Liver (tissue), 9 donors: Measurements from ENCODE around the gene MYO5A. TPM values are rescaled to one million over a fixed set of nuclear protein-coding genes. Genes with fewer than 3 reads are reported as not detected.

ENCODE experiments used
- DNase-seq: peaks from one replicate; pipeline ENCODE4 v3.0.0-alpha.2; 2017; ENCODE audit warnings: low spot score
- H3K27ac ChIP-seq, 2 donors: one replicate each; pipeline ENCODE4 v1.7.0; 2013; ENCODE audit warnings: inconsistent platforms in 2 of 2, low read length in 2 of 2, control low read depth in 1 of 2, low read depth in 1 of 2, mild to moderate bottlenecking in 1 of 2
- H3K27me3 ChIP-seq, 4 donors: one replicate each; pipeline versions ENCODE4 v1.6.1 to v1.7.0; 2013; ENCODE audit warnings: low read length in 3 of 4, inconsistent platforms in 1 of 4, mild to moderate bottlenecking in 1 of 4, moderate library complexity in 1 of 4; ENCODE audit not compliant: control insufficient read depth in 4 of 4, insufficient read depth in 4 of 4
- H3K36me3 ChIP-seq, 4 donors: one replicate each; pipeline versions ENCODE4 v1.6.1 to v1.7.0; 2013; ENCODE audit warnings: low read length in 3 of 4, mild to moderate bottlenecking in 3 of 4, low read depth in 1 of 4, moderate library complexity in 1 of 4; ENCODE audit not compliant: control insufficient read depth in 4 of 4, insufficient read depth in 3 of 4
- H3K4me1 ChIP-seq, 4 donors: one replicate each; pipeline versions ENCODE4 v1.6.1 to v1.7.0; 2013; ENCODE audit warnings: low read length in 3 of 4, mild to moderate bottlenecking in 3 of 4, moderate library complexity in 1 of 4; ENCODE audit not compliant: control insufficient read depth in 4 of 4, insufficient read depth in 4 of 4
- H3K4me3 ChIP-seq, 3 donors: one replicate each; pipeline versions ENCODE4 v1.6.1 to v1.7.0; 2013; ENCODE audit warnings: low read length in 3 of 3, control low read depth in 1 of 3, low read depth in 1 of 3, mild to moderate bottlenecking in 1 of 3
- H3K9ac ChIP-seq, 2 donors: one replicate each; pipeline ENCODE4 v1.7.0; 2013; ENCODE audit warnings: low read length in 2 of 2, mild to moderate bottlenecking in 2 of 2, moderate library complexity in 2 of 2, control low read depth in 1 of 2, low read depth in 1 of 2
- H3K9me3 ChIP-seq, 4 donors: one replicate each; pipeline versions ENCODE4 v1.6.1 to v1.7.0; 2013; ENCODE audit warnings: low read length in 3 of 4; ENCODE audit not compliant: control insufficient read depth in 4 of 4
- ATF3 ChIP-seq: IDR thresholded peaks from 2 replicates; pipeline ENCODE4 v1.6.1; 2016; ENCODE audit warnings: antibody characterized with exemption
- EGR1 ChIP-seq, 2 donors: IDR thresholded peaks; 2 replicates each; pipeline ENCODE4 v1.6.1; 2016 to 2018; ENCODE audit warnings: antibody characterized with exemption in 2 of 2, low read depth in 2 of 2
- FOXA1 ChIP-seq: IDR thresholded peaks from 2 replicates; pipeline ENCODE4 v1.6.1; 2016; ENCODE audit warnings: antibody characterized with exemption
- FOXA2 ChIP-seq: IDR thresholded peaks from 2 replicates; pipeline ENCODE4 v1.6.1; 2016; ENCODE audit warnings: antibody characterized with exemption
- HNF4A ChIP-seq, 2 donors: conservative IDR thresholded peaks; 2 replicates each; pipeline ENCODE4 v1.6.1; 2016; ENCODE audit warnings: antibody characterized with exemption in 2 of 2, mild to moderate bottlenecking in 2 of 2
- HNF4G ChIP-seq: IDR thresholded peaks from 2 replicates; pipeline ENCODE4 v1.6.1; 2016; ENCODE audit warnings: antibody characterized with exemption
- JUND ChIP-seq, 2 donors: IDR thresholded peaks; 2 replicates each; pipeline ENCODE4 v1.6.1; 2016; ENCODE audit warnings: antibody characterized with exemption in 2 of 2
- MAX ChIP-seq: IDR thresholded peaks from 2 replicates; pipeline ENCODE4 v1.6.1; 2016; ENCODE audit warnings: antibody characterized with exemption
- NR2F2 ChIP-seq: IDR thresholded peaks from 2 replicates; pipeline ENCODE4 v1.6.1; 2016; ENCODE audit warnings: antibody characterized with exemption
- RXRA ChIP-seq, 2 donors: IDR thresholded peaks; 2 replicates each; pipeline ENCODE4 v1.6.1; 2017 to 2018; ENCODE audit warnings: antibody characterized with exemption in 2 of 2, mild to moderate bottlenecking in 1 of 2
- SP1 ChIP-seq: IDR thresholded peaks from 2 replicates; pipeline ENCODE4 v1.6.1; 2018; ENCODE audit warnings: antibody characterized with exemption, mild to moderate bottlenecking
- TAF1 ChIP-seq: conservative IDR thresholded peaks from 2 replicates; pipeline ENCODE4 v1.6.1; 2016; ENCODE audit warnings: antibody characterized with exemption, mild to moderate bottlenecking
- ZBTB33 ChIP-seq: IDR thresholded peaks from 2 replicates; pipeline ENCODE4 v1.6.1; 2016; ENCODE audit warnings: antibody characterized with exemption
- WGBS: extraction: QIAGEN DNeasy Blood & Tissue Kit; methylation state at CpG from one replicate; pipeline ENCODE4 v1.1.7; 2013; 5-methylcytosine and 5-hydroxymethylcytosine counted together
- polyA plus RNA-seq, 2 donors: library from polyadenylated mRNA; stranded (reverse) in 1 of 2; unstranded in 1 of 2; fragments of 200-250 nt in 1 of 2; fragments of >200 nt in 1 of 2; fragmentation: Nextera tagmentation in 1 of 2; extraction: Ambion mirVana in 1 of 2; gene quantifications; one replicate each; pipeline versions ENCODE4 v1.2.1 to v1.2.3, GENCODE V29; 2013 to 2015
- total RNA-seq, 2 donors: library from RNA; depleted of rRNA; stranded (reverse); fragments of >200 nt; gene quantifications; one replicate each; pipeline ENCODE4 v1.2.3, GENCODE V29; 2014
- TF ChIP-seq, protein P1 (sequence below): fragments of 150-350 bp; IDR thresholded peaks from 2 replicates; pipeline ENCODE4 v1.5.1; 2017; ENCODE audit warnings: improper control_type of control experiment, low read depth, low read length; ENCODE audit not compliant: missing input control
- donor health status: healthy.
- donor health status: healthy.
- donor health status: healthy.
- donor health status: healthy.
- donor health status: healthy.

Gene MYO5A
- total and polyA plus RNA-seq, 4 donors, result 1.0 to 7.1 (median 3.0) TPM

DNA sequence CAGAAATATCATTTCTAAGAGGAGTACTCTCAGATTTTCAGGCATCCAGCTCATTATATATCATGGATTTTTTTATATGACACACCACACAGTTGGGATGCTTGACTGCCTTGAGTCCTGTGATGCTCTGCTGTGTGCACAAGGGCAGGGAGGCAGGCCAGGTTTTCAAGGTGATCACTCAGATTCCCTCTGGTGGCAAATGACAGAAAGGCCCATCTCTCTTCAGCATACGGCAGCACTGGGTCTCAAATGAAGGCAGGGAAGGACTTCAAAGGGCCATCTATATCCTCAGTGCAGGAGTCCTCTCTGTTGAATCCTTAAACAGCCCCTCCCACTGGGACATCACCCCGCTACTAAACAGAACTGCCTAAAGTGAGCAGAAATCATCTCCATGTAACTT lies 178.3 kb downstream of the MYO5A start:
- H3K36me3 ChIP-seq, result no peaks in the 10 kb centered on the region
- no peak overlapping the region for H3K9ac ChIP-seq
- peaks cover 0 to 1% (median 0%) of the 10 kb centered on the region in 4 donors for H3K4me1 ChIP-seq
- TF ChIP-seq RXRA (IDR thresholded peaks at IDR 0.05), result no peak
- no peak for TF ChIP-seq ATF3
- no peak for TF ChIP-seq FOXA1
- no peak overlapping the region for H3K4me3 ChIP-seq
- WGBS, result 98% methylated on average over 2 of the region's 2 CpGs
- no peak for DNase-seq
- H3K27ac ChIP-seq, result no peak overlapping the region
- no peaks in the 10 kb centered on the region for H3K27me3 ChIP-seq
- H3K9me3 ChIP-seq, result no peaks in the 10 kb centered on the region

GRCh38 chr15:52349052-52349700 lies 179.5 kb downstream of the MYO5A start:
- TF ChIP-seq TAF1 (no peak), EGR1 (IDR thresholded peaks at IDR 0.05; ENCODE audit: low read depth in 2 of 2) (no peak), FOXA1 (no peak), RXRA (IDR thresholded peaks at IDR 0.05) (no peak), HNF4G (no peak), ATF3 (no peak), SP1 (no peak), JUND (IDR thresholded peaks at IDR 0.05) (no peak), NR2F2 (no peak), HNF4A (conservative IDR thresholded peaks at IDR 0.05) (no peak), FOXA2 (no peak), ZBTB33 (no peak), MAX (no peak)
- TF ChIP-seq, protein P1, sequence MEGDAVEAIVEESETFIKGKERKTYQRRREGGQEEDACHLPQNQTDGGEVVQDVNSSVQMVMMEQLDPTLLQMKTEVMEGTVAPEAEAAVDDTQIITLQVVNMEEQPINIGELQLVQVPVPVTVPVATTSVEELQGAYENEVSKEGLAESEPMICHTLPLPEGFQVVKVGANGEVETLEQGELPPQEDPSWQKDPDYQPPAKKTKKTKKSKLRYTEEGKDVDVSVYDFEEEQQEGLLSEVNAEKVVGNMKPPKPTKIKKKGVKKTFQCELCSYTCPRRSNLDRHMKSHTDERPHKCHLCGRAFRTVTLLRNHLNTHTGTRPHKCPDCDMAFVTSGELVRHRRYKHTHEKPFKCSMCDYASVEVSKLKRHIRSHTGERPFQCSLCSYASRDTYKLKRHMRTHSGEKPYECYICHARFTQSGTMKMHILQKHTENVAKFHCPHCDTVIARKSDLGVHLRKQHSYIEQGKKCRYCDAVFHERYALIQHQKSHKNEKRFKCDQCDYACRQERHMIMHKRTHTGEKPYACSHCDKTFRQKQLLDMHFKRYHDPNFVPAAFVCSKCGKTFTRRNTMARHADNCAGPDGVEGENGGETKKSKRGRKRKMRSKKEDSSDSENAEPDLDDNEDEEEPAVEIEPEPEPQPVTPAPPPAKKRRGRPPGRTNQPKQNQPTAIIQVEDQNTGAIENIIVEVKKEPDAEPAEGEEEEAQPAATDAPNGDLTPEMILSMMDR, result no peak
- no peak overlapping the region for H3K27ac ChIP-seq
- no peaks in the 10 kb centered on the region for H3K9me3 ChIP-seq
- 89% methylated on average over 6 of the region's 6 CpGs for WGBS
- H3K9ac ChIP-seq, result no peak overlapping the region
- H3K36me3 ChIP-seq, result no peaks in the 10 kb centered on the region
- DNase-seq, result no peak
- no peaks in the 10 kb centered on the region for H3K27me3 ChIP-seq
- no peak overlapping the region for H3K4me3 ChIP-seq
- H3K4me1 ChIP-seq, result peaks cover 0 to 1% (median 0%) of the 10 kb centered on the region in 4 donors
